ENCODE results near the gene FNBP1. TPM values are rescaled to one million over a fixed set of nuclear protein-coding genes. Genes with fewer than 3 reads are reported as not detected.

Gene FNBP1
- total and polyA plus RNA-seq, 2 of the 13 experiments (the other 11 are each of a cell fraction or from before 2014, with no cell fraction given) = 5.4 to 19.5 TPM

DNA sequence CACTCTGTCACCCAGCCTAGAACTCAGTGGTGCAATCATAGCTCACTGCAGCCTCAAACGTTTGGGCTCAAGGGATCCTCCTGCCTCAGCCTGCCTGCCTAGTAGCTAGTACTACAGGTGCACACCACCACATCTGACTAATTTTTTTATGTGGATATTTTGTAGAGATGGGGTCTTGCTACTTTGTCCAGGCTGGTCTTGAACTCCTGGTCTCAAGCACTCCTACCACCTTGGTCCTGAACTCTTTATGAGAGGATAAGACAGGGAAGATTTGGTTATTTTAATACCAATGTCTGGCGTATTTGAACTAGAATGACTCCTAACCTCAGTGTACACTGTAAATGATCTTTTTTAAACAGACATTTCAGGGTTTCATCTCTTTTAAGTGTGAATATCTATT is 19.8 kb upstream of the FNBP1 start:
- no peak overlapping the region for H3K4me3 ChIP-seq (replicated peaks in 1 of 3; ENCODE audit: insufficient read depth in 1 of 3, low read depth in 2 of 3, low read length in 3 of 3)
- no peak for DNase-seq (ENCODE audit: low spot score)
- H3K79me2 ChIP-seq (ENCODE audit: insufficient read depth, low read length) = peaks cover 48% of the 10 kb centered on the region
- no peak for ATAC-seq
- WGBS (ENCODE audit: low lambda C conversion rate) = 78% methylated on average over 2 of the region's 2 CpGs
- H3K9me3 ChIP-seq (ENCODE audit: low read length) = no peaks in the 10 kb centered on the region
- intact Hi-C loops (cut with micrococcal nuclease; ENCODE audit: unreplicated experiment) (no loop called here), in situ Hi-C loops (cut with HindIII; ENCODE audit: extremely low pct_ligation_motif_present, low pct_unique_long_range_greater_than_20kb) (no loop called here)
- H3K36me3 ChIP-seq (replicated peaks in 1 of 2; ENCODE audit: control insufficient read depth in 1 of 2, insufficient read depth in 2 of 2, low read length in 2 of 2) = peaks cover 1 to 7% of the 10 kb centered on the region in 2 experiments; a peak in 4 of 5 replicates
- no peak overlapping the region for H3K27ac ChIP-seq (ENCODE audit: extremely low read length, insufficient read depth, low read length)
- BruUV-seq (replicated peaks) = no TSS peak
- no peak for FAIRE-seq
- H3K9ac ChIP-seq (ENCODE audit: insufficient read depth, low read depth, low read length) = no peak overlapping the region
- CTCF ChIA-PET (ENCODE audit: low intra/inter-chr PET ratio, low total read pairs) = no interaction called here
- POLR2A ChIA-PET = interaction anchor here (0.6 kb wide), 1 partner anchor 16 kb away, joined by 3 read pairs; no protein-coding TSS in a partner anchor
- peaks cover 16% of the 10 kb centered on the region for H3K4me1 ChIP-seq (ENCODE audit: insufficient read depth, low read length)
- H2AFZ ChIP-seq (ENCODE audit: low read length) = no peak overlapping the region
- no peak overlapping the region for H3K4me2 ChIP-seq (ENCODE audit: low read depth, low read length)
- no peak for TF ChIP-seq ZNF501 (CRISPR knock-in tag; IDR thresholded peaks at IDR 0.05)
- peak; percentile 78 for TF ChIP-seq ZNF121 (CRISPR knock-in tag; IDR thresholded peaks at IDR 0.05)
- H4K20me1 ChIP-seq (ENCODE audit: insufficient read depth, low read length) = no peaks in the 10 kb centered on the region
- no peaks in the 10 kb centered on the region for H3K27me3 ChIP-seq (ENCODE audit: control insufficient read depth in 1 of 2, insufficient read depth in 2 of 2, low read length in 2 of 2)

GRCh38 chr9:130060296-130060695 is 17.3 kb upstream of the FNBP1 start:
- in situ Hi-C loops (cut with HindIII; ENCODE audit: extremely low pct_ligation_motif_present, low pct_unique_long_range_greater_than_20kb) = no loop called here
- BruUV-seq (replicated peaks) = no TSS peak
- DNase-seq (ENCODE audit: low spot score) = no peak
- TF ChIP-seq ZNF251 (CRISPR knock-in tag; IDR thresholded peaks at IDR 0.05) (no peak), REXO4 (CRISPR knock-in tag; IDR thresholded peaks at IDR 0.05; ENCODE audit: borderline replicate concordance) (no peak), ZNF687 (CRISPR knock-in tag; IDR thresholded peaks at IDR 0.05) (no peak), ZNF605 (CRISPR knock-in tag; IDR thresholded peaks at IDR 0.05) (no peak), HNF1B (CRISPR knock-in tag; IDR thresholded peaks at IDR 0.05) (no peak), ZNF678 (CRISPR knock-in tag; IDR thresholded peaks at IDR 0.05) (no peak), ZNF570 (CRISPR knock-in tag; IDR thresholded peaks at IDR 0.05; ENCODE audit: borderline replicate concordance) (no peak), ZNF264 (CRISPR knock-in tag; IDR thresholded peaks at IDR 0.05) (no peak), POLR2AphosphoS5 (IDR thresholded peaks at IDR 0.05; ENCODE audit: low read depth, low read length) (no peak)
- no peak overlapping the region for H3K9ac ChIP-seq (ENCODE audit: insufficient read depth, low read depth, low read length)
- no peak overlapping the region for H2AFZ ChIP-seq (ENCODE audit: low read length)
- no peaks in the 10 kb centered on the region for H3K9me3 ChIP-seq (ENCODE audit: low read length)
- intact Hi-C loops (cut with micrococcal nuclease; ENCODE audit: unreplicated experiment) = no loop called here
- WGBS (ENCODE audit: low lambda C conversion rate) = 93% methylated on average over 7 of the region's 7 CpGs
- peaks cover 51% of the 10 kb centered on the region for H3K79me2 ChIP-seq (ENCODE audit: insufficient read depth, low read length)
- FAIRE-seq = no peak
- peaks cover 1 to 7% of the 10 kb centered on the region in 2 experiments; a peak in 4 of 5 replicates for H3K36me3 ChIP-seq (replicated peaks in 1 of 2; ENCODE audit: control insufficient read depth in 1 of 2, insufficient read depth in 2 of 2, low read length in 2 of 2)
- H3K27me3 ChIP-seq (ENCODE audit: control insufficient read depth in 1 of 2, insufficient read depth in 2 of 2, low read length in 2 of 2) = no peaks in the 10 kb centered on the region
- H3K4me2 ChIP-seq (ENCODE audit: low read depth, low read length) = no peak overlapping the region
- ChIA-PET CTCF (ENCODE audit: low intra/inter-chr PET ratio, low total read pairs) (no interaction called here), POLR2A (interaction anchor here (0.7 kb wide), 1 partner anchor 249 kb away, joined by 3 read pairs; no protein-coding TSS in a partner anchor)
- peaks cover 20% of the 10 kb centered on the region for H3K4me1 ChIP-seq (ENCODE audit: insufficient read depth, low read length)
- no peak overlapping the region for H3K4me3 ChIP-seq (replicated peaks in 1 of 3; ENCODE audit: insufficient read depth in 1 of 3, low read depth in 2 of 3, low read length in 3 of 3)
- no peaks in the 10 kb centered on the region for H4K20me1 ChIP-seq (ENCODE audit: insufficient read depth, low read length)
- no peak for ATAC-seq
- H3K27ac ChIP-seq (ENCODE audit: extremely low read length, insufficient read depth, low read length) = no peak overlapping the region
